ENCODE results near the gene LENEP.
"Not testable (repeated sequence)": the region's sequence is repeated elsewhere in the genome, so short reads cannot be mapped to it uniquely, and the experiment has no call there.

The LENEP gene

GRCh38 chr1:154974808-154975408, 18.5 kb upstream of the LENEP start:
- no peak for FAIRE-seq
- DNase-seq (ENCODE audit: low spot score): peak; percentile 89

- no peak for DNase-seq (ENCODE audit: low spot score)
- FAIRE-seq: no peak
These were observed 17.9 kb upstream of the LENEP start for GRCh38 chr1:154975409-154976059.

DNA sequence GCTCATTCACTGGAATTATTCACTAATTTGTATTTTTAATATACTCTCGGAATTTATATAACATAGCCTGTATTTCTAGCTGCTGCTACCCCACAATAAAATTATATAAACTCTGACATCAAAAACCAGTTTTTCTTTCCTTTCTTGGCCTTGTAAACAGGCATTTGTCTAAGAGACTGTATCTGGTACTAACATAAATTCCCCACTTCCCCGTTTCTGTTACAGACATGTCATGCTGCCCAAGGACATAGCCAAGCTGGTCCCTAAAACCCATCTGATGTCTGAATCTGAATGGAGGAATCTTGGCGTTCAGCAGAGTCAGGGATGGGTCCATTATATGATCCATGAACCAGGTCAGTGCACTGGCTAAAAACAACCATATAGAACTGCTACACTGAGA, 15.6 kb upstream of the LENEP start:
- not testable (repeated sequence) for DNase-seq (ENCODE audit: low spot score); FAIRE-seq

GRCh38 chr1:154978360-154978759, 15.0 kb upstream of the LENEP start:
- DNase-seq (ENCODE audit: low spot score): no peak
- no peak for FAIRE-seq

GRCh38 chr1:154982341-154982740, 11.0 kb upstream of the LENEP start:
- FAIRE-seq (no peak), DNase-seq (ENCODE audit: low spot score) (no peak)

- no peak for FAIRE-seq
These were observed 10.3 kb upstream of the LENEP start, which contains the start of gene FLAD1 for GRCh38 chr1:154982897-154983648. TSS of gene FLAD1 (plus strand) at chr1:154983344. CDS start at chr1:154983695, 351 bp downstream.

GRCh38 chr1:154983776-154984466, 9.5 kb upstream of the LENEP start:
- FAIRE-seq (no peak), DNase-seq (ENCODE audit: low spot score) (no peak)

More at GRCh38 chr1:154982897-154983648, 10.3 kb upstream of the LENEP start, which contains the start of gene FLAD1:
- peak; percentile 96 for DNase-seq (ENCODE audit: low spot score)

- DNase-seq (ENCODE audit: low spot score); FAIRE-seq: not testable (repeated sequence)
These were observed 6.7 kb upstream of the LENEP start for GRCh38 chr1:154986736-154987135.

GRCh38 chr1:154987326-154987725, 6.1 kb upstream of the LENEP start:
- DNase-seq (ENCODE audit: low spot score): no peak
- FAIRE-seq: no peak

GRCh38 chr1:154988058-154988954, 5.1 kb upstream of the LENEP start:
- FAIRE-seq (no peak), DNase-seq (ENCODE audit: low spot score) (no peak)

DNA sequence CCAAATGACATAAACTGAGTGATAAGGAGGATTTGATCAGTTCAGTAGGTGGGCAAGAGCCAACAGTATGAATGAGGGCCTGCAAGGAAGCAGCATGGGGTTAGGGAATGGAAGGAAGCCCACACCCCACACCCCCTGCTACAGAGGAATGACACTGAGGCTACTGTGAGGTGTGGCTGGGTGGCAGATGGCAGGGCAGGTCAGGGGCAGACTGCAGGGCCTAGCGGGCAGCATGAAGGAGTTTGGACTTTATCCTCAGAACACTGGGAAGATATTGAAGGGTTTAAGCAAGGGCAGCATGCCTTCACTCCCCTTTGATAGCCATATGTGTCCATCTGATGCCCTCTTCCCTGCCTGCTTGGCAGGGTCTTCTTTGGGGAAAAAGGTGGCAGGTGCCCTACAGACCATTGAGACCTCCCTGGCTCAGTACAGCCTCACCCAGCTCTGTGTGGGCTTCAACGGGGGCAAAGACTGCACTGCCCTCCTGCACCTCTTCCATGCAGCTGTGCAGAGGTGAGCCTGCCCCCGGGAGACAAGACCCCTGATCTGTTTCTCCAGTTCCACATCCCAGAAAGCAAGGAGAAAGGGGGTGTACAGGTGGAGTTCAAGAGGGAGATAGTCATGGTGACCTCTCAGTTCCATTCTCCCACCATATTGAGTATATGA, 4.1 kb upstream of the LENEP start:
- no peak for FAIRE-seq

DNA sequence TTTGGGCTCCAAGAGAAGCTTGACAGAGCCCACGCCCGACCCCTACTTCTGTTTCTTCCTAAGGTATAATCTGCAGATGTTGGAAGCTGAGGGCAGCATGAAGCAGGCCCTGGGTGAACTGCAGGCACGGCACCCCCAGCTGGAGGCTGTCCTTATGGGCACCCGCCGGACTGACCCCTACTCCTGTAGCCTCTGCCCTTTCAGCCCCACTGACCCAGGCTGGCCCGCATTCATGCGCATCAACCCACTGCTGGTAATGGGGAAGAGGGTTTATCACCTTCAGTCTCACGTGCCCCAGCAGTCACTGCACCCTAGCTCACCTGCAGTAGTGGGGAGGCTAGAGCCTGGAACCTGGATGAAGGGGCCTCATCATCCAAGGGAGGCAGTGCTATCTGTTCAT, 3.1 kb upstream of the LENEP start:
- FAIRE-seq (no peak), DNase-seq (ENCODE audit: low spot score) (no peak)

More for the DNA sequence above, 4.1 kb upstream of the LENEP start:
- DNase-seq (ENCODE audit: low spot score): no peak

- FAIRE-seq (no peak), DNase-seq (ENCODE audit: low spot score) (no peak)
These were observed 440 bp upstream of the LENEP start for GRCh38 chr1:154992721-154993571.

- DNase-seq (ENCODE audit: low spot score): no peak
- FAIRE-seq: no peak
These were observed 842 bp downstream of the LENEP start for GRCh38 chr1:154994269-154994587.

GRCh38 chr1:154994591-154994990, 1.2 kb downstream of the LENEP start:
- FAIRE-seq (no peak), DNase-seq (ENCODE audit: low spot score) (no peak)

- FAIRE-seq: not testable (repeated sequence)
- peak; percentile 54 for DNase-seq (ENCODE audit: low spot score)
These were observed 2.1 kb downstream of the LENEP start for GRCh38 chr1:154995301-154995983.

DNA sequence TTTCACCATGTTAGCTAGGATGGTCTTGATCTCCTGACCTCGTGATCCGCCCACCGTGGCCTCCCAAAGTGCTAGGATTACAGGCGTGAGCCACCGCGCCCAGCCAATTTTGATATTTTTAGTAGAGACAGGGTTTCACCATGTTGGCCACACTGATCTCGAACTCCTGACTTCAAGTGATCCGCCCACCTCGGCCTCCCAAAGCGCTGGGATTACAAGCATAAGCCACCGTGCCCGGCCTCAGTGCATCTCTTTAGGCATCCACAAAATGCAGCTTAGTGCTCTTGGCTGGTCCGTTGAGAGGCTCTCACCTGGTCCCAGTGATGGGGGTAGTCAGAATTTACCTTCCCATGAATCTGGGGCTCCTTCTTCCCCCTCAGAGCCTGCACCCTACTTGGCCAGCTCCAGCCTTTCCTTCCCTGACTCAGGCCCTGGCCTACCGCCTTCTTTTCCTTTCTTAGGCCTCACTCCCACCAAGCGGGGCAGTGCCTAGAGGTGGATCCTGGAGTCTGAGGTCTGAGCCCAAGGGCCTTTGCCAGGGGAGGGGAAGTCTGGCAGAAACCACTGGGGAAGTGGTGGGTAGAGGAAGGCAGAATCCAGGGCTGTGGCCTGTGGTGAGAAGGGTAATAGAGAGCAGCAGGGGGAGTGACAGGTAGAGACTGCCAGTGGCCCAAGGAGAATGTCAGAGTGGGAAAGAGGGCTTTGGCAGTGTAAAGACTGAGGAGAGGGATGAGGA, 3.7 kb downstream of the LENEP start:
- DNase-seq (ENCODE audit: low spot score): no peak
- FAIRE-seq: no peak

- FAIRE-seq: no peak
These were observed 4.9 kb downstream of the LENEP start for GRCh38 chr1:154998201-154998780.

More at GRCh38 chr1:154998201-154998780, 4.9 kb downstream of the LENEP start:
- DNase-seq (ENCODE audit: low spot score): no peak

Data from urothelium cell line (cell line).